Subcutaneous abdominal adipose tissue (tissue), 5 donors: ENCODE measurements around the gene ZNF324.
"Not testable (repeated sequence)": the region's sequence is repeated elsewhere in the genome, so short reads cannot be mapped to it uniquely, and the experiment has no call there.

ENCODE experiments used
- H3K27ac ChIP-seq: one replicate; pipeline ENCODE4 v1.7.0; 2013; ENCODE audit warnings: low read depth, mild to moderate bottlenecking, inconsistent platforms, low read length, moderate library complexity
- H3K27me3 ChIP-seq, 5 donors: one replicate each; pipeline ENCODE4 v1.7.0; 2013; ENCODE audit warnings: low read length in 5 of 5, inconsistent platforms in 1 of 5; ENCODE audit not compliant: control insufficient read depth in 5 of 5, insufficient read depth in 4 of 5
- H3K36me3 ChIP-seq, 5 donors: one replicate each; pipeline ENCODE4 v1.7.0; 2013; ENCODE audit warnings: low read length in 5 of 5; ENCODE audit not compliant: control insufficient read depth in 5 of 5, insufficient read depth in 5 of 5
- H3K4me1 ChIP-seq, 5 donors: one replicate each; pipeline ENCODE4 v1.7.0; 2013; ENCODE audit warnings: low read length in 5 of 5, mild to moderate bottlenecking in 3 of 5, moderate library complexity in 1 of 5; ENCODE audit not compliant: control insufficient read depth in 5 of 5, insufficient read depth in 5 of 5
- H3K4me3 ChIP-seq, 5 donors: one replicate each; pipeline ENCODE4 v1.7.0; 2013; ENCODE audit warnings: low read length in 5 of 5, low read depth in 1 of 5
- H3K9ac ChIP-seq, 5 donors: one replicate each; pipeline ENCODE4 v1.7.0; 2013; ENCODE audit warnings: low read length in 5 of 5, mild to moderate bottlenecking in 4 of 5, moderate library complexity in 3 of 5
- H3K9me3 ChIP-seq, 5 donors: one replicate each; pipeline ENCODE4 v1.7.0; 2013; ENCODE audit warnings: low read length in 5 of 5; ENCODE audit not compliant: control insufficient read depth in 5 of 5
- donor health status: healthy.
- donor health status: healthy.
- donor health status: healthy.
- donor health status: healthy.
- donor health status: healthy.

Gene ZNF324

DNA sequence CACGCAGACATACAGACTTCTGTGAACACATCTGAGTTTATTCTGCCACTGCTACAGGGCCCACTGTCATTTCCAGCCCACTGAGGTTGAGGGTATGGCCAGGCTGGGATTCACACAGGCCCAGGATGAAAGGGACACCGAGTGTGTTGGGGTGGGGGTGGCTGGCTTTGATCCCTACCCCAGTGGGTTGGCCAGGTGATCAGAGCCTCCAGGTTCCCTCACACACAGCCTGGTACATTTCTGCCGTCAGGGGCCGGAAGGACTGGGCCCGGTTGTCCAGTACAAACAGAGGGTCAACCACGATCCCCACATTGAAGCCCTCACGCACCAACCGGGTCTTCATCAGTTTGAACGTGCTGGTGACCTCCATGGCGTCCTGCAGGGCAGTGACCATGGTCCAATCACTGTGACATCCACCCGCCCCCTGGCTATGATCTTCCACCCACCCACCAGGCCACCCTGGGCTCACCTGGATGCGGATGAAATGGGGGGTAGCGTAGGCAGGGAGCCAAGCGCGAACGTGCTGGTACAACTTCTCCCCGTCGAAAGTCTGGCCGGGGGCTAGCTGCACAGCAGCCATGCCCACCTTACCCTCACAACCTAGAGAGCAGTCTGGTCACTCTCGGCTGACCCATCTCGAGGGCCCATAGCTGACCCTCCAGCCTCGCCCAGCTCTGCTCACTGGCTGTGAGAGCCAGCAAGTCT, 31.6 kb downstream of the ZNF324 start:
- no peaks in the 10 kb centered on the region for H3K9me3 ChIP-seq
- no peak overlapping the region for H3K27ac ChIP-seq
- peak overlapping the region in 3 of 5 donors; percentile 11 to 46 (median 39) for H3K9ac ChIP-seq
- H3K4me3 ChIP-seq, result peak overlapping the region; percentile 70 to 81 (median 78)
- peaks cover 4 to 23% (median 21%) of the 10 kb centered on the region in 5 donors for H3K4me1 ChIP-seq
- no peaks in the 10 kb centered on the region for H3K27me3 ChIP-seq
- no peaks in the 10 kb centered on the region for H3K36me3 ChIP-seq

DNA sequence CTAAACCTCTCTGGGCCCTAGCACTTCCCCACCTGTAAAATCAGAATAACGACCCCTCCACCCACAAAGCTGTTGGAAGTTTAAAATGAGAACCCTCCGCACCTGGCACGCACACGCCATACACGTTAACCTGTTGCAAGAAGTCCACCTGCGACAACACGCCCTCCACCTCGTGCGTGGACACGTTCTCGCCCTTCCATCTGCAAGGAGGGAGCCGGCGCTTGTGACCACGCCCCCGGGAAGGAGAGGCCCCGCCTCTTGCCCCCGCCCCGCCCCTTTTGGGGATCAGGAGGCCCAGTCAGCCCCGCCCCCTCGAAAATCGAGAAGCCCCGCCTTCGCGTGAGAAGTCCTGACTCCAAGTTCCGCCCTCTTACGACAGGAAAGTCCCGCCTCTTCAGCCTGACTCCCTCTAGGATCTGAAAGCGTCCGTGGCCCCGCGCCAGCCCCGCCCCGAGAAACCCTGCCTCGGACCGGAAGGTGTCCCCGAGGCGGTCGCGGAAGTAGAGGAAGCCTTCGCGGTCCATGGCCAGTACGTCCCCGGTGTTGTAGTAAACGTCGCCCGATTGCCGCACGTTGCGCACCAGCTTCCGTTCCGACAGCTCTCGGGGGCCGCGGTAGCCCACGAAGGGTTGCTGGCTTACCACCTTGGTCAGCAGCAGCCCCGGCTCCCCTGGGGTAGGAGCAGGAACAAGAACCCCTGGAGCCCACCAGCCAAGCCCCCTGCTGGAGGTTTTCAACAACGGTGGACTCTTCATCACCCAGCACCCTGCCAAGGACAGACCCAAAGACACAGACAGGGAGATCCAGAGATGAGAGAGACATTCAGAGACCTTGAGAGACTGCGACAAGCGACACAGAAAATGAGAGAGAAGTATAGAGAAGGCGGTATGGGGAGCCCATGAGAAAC, 32.4 kb downstream of the ZNF324 start:
- Histone ChIP-seq H3K4me3 (peak overlapping the region; percentile 70 to 88 (median 79)), H3K27ac (peak overlapping the region; percentile 37), H3K27me3 (no peaks in the 10 kb centered on the region), H3K9ac (peak overlapping the region in 3 of 5 donors; percentile 69 to 85 (median 71)), H3K36me3 (no peaks in the 10 kb centered on the region), H3K4me1 (peaks cover 4 to 23% (median 21%) of the 10 kb centered on the region in 5 donors), H3K9me3 (no peaks in the 10 kb centered on the region)

DNA sequence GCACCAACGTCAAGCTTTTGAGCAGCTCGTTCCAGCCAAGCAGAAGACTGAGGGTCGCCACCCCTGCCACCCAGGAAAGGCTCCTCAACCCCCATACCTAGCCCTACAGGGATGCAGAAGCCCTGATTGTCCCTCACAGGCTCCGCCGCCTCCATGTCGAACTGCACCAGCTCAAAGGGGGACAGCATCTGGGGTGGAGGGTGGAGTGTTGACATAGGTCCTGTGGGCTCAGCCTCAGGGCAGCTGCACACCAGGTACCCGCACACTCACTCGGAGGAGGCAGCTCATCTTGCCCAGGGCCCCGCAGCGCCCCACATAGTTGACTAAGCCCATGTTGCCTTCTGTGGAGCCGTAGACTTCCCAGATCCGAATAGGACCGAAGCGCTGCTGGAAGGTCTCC, 33.4 kb downstream of the ZNF324 start:
- H3K4me3 ChIP-seq, result peak overlapping the region; percentile 64 to 88 (median 79)
- no peaks in the 10 kb centered on the region for H3K36me3 ChIP-seq
- H3K4me1 ChIP-seq, result peaks cover 4 to 23% (median 21%) of the 10 kb centered on the region in 5 donors
- H3K9me3 ChIP-seq, result no peaks in the 10 kb centered on the region
- H3K9ac ChIP-seq, result no peak overlapping the region
- H3K27me3 ChIP-seq, result no peaks in the 10 kb centered on the region
- H3K27ac ChIP-seq, result no peak overlapping the region

DNA sequence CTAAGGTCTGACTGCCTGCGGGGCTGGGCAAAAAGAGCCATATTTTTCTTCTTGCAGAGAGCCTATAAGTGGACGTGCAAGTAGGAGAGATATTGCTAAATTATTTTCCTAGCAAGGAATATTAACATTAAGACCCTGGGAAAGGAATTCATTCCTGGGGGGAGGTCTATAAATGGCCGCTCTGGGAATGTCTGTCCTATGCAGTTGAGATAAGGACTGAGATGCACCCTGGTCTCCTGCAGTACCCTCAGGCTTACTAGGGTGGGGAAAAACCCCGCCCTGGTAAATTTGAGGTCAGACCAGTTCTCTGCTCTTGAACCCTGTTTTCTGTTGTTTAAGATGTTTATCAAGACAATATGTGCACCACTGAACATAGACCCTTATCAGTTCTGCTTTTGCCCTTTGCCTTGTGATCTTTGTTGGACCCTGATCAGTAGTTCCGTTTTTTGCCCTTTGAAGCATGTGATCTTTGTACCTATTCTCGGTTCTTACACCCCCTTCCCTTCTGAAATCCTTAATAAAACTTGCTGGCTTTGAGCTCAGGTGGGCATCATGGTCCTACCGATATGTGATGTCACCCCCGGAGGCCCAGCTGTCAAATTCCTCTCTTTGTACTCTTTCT, 40.8 kb downstream of the ZNF324 start:
- not testable (repeated sequence) for H3K4me3 ChIP-seq, H3K27ac ChIP-seq, H3K4me1 ChIP-seq, H3K9me3 ChIP-seq, H3K36me3 ChIP-seq, H3K9ac ChIP-seq, H3K27me3 ChIP-seq

DNA sequence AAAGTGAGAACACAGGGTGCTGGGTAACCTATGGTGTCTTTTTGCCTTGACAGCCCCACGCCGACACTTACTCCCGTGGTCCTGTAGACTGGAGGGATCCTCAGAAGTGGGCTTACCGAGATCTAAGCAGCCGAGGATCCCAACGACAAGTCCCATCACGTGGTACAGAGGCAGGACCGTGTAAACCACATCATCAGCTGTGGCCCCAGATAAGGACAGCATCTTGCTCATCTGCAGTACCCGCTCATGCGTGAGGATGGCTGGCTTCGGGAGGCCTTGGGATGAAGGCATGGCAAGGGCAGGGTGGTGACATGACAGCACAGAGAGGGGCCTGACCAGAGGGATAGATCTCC, 42.8 kb downstream of the ZNF324 start:
- Histone ChIP-seq H3K27me3 (no peaks in the 10 kb centered on the region), H3K36me3 (peaks cover 0 to 5% (median 0%) of the 10 kb centered on the region in 5 donors), H3K9ac (peak overlapping the region in 1 of 5 donors; percentile 15), H3K4me1 (peaks cover 2 to 15% (median 12%) of the 10 kb centered on the region in 5 donors), H3K4me3 (no peak overlapping the region), H3K27ac (no peak overlapping the region), H3K9me3 (peaks cover 0 to 5% (median 0%) of the 10 kb centered on the region in 5 donors)

DNA sequence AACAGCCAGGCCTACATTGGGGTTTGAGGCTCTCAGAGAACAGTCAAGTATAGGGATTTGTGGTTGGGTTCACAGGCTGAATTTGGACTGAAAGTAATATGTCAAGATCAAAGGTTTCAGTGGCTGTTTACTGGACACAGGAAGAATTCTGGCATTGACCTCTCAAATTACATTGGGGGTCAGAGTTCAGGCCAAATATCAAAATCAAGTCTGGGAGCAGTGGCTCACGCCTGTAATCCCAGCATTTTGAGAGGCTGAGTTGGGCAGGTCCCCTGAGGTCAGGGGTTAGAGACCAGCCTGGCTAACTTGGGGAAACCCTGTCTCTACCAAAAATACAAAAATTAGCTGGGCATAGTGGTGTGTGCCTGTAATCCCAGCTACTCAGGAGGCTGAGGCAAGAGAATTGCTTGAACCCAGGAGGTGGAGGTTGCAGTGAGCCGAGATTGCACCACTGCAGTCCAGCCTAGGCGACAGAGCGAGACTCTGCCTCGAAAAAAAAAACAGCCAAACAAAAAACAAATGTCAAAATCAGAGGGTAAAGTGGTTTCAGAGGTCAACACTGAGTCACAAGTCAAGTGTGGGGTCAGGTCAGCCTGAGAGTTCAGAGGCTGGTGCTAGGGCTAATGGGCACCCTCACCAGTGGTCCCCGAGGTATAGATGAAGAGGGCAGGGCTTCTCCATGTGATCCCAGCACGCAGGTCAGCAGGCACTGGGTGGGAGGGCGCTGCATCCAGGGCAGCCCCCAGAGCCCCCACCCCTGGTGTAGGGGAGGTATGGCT, 43.4 kb downstream of the ZNF324 start:
- Histone ChIP-seq H3K9me3 (peaks cover 0 to 5% (median 0%) of the 10 kb centered on the region in 5 donors), H3K27ac (no peak overlapping the region), H3K27me3 (no peaks in the 10 kb centered on the region), H3K9ac (no peak overlapping the region), H3K4me1 (peaks cover 2 to 17% (median 14%) of the 10 kb centered on the region in 5 donors), H3K36me3 (peaks cover 0 to 5% (median 0%) of the 10 kb centered on the region in 5 donors), H3K4me3 (no peak overlapping the region)

DNA sequence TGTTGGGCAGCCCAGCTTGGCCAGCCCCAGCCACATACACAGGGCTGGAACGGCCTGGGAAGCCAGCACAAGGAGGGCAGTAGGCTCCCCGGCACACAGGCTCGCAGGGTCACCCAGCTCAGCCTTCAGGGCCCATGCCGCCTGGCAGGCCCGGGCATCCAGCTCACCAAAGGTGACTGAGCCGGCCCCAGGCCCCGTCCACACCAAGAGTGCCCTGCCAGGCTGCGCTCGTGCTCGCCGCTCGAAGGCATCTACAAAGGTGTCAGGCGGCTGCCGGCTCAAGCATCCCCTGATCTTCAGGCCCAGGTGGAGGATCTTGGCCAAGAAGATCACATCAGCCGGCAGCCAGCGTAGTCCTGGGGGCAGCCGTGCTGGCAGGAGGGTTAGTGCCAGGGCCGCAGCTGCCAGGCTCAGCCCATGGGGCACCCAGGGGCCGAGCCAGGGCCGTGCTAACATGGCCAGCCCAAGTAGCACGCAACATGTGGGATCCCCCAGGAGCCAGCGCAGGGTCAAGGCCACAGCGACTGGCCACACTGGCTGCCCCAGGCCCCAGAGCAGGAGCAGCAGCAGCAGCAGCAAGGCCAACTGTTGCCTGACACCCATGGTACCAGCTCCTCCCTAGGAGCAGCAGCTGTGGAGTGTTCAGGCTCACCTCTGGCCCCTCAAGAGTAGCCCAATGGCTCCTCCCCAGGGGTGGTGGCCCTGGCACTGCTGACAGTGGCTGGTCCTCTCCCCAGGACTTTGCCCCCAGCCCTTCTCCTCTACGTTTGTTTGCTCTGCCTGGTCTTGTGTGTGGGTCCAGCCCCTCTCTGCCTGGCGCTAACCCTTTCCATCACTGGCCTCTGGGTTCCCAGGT, 44.7 kb downstream of the ZNF324 start, which contains the start of gene SLC27A5:
Gene SLC27A5 (minus strand): TSS at position 640 of the 856 bp plus-strand sequence. CDS start 37 bp downstream, at position 603.
- peaks cover 0 to 5% (median 0%) of the 10 kb centered on the region in 5 donors for H3K9me3 ChIP-seq
- H3K27me3 ChIP-seq, result no peaks in the 10 kb centered on the region
- peak within 1 kb of the TSS in 1 of 5 donors; percentile 76 for H3K9ac ChIP-seq
- no peak within 1 kb of the TSS for H3K27ac ChIP-seq
- H3K4me1 ChIP-seq, result peaks cover 2 to 28% (median 22%) of the 10 kb centered on the region in 5 donors
- H3K36me3 ChIP-seq, result peaks cover 0 to 14% (median 12%) of the 10 kb centered on the region in 5 donors
- H3K4me3 ChIP-seq, result no peak within 1 kb of the TSS

DNA sequence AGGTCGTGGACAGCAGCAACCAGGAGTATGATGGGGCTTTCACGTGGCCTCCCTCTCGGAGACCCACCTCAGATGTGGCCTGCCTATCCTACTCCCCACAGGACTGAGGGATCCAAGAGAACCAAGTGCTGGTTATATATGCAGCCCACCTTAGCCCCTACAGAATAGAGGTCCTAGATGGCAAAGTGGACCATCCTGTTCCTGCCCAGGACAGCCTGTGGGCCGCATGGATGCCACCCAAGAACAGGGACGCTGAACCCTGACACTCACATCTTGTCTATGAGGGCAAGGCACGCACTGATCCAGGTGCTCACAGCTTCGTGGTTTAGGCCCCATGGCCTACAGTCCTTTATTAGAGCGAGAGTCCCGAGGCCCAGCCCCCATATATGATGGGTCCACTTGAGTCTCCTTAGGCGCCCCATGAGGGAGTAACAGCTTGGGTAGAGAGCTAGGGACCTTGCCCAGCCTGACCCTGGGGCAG, 46.4 kb downstream of the ZNF324 start:
- H3K4me3 ChIP-seq, result no peak overlapping the region
- peaks cover 5 to 39% (median 31%) of the 10 kb centered on the region in 5 donors for H3K4me1 ChIP-seq
- H3K27ac ChIP-seq, result no peak overlapping the region
- H3K27me3 ChIP-seq, result no peaks in the 10 kb centered on the region
- H3K9ac ChIP-seq, result peak overlapping the region in 3 of 5 donors; percentile 12 to 76 (median 15)
- H3K36me3 ChIP-seq, result peaks cover 0 to 25% (median 20%) of the 10 kb centered on the region in 5 donors
- no peaks in the 10 kb centered on the region for H3K9me3 ChIP-seq
